Body of pancreas (tissue), 4 donors: Measurements from ENCODE around the gene KTI12. TPM values are rescaled to one million over a fixed set of nuclear protein-coding genes. Genes with fewer than 3 reads are reported as not detected.
"Not testable (repeated sequence)": the region's sequence is repeated elsewhere in the genome, so short reads cannot be mapped to it uniquely, and the experiment has no call there.

ENCODE experiments used
- ATAC-seq: fragments of 150-250 bp; one replicate; pipeline ENCODE4 v1.9.1; 2016
- DNase-seq, 4 donors: peaks; one replicate each; pipeline ENCODE4 v3.0.0-alpha.2; 2019
- H3K27ac ChIP-seq, 4 donors: fragments of 200-600 bp; sonication (generic); 1 replicate in 3 of 4; 2 replicates in 1 of 4; pipeline versions ENCODE4 v1.5.1 to v1.6.1; 2016 to 2019; ENCODE audit warnings: mild to moderate bottlenecking in 1 of 4, mixed read lengths in 1 of 4, moderate library complexity in 1 of 4
- H3K27me3 ChIP-seq, 2 donors: fragments of 200-600 bp; sonication (generic); one replicate each; pipeline ENCODE4 v1.6.0; 2016; ENCODE audit warnings: mild to moderate bottlenecking in 1 of 2
- H3K36me3 ChIP-seq, 2 donors: fragments of 200-600 bp; sonication (generic); replicated peaks in 1 of 2; 2 replicates each; pipeline ENCODE4 v1.5.1; 2016; ENCODE audit warnings: low read depth in 2 of 2; ENCODE audit not compliant: insufficient read depth in 1 of 2
- H3K4me1 ChIP-seq: fragments of 200-600 bp; sonication (generic); one replicate; pipeline ENCODE4 v1.6.0; 2016
- H3K4me3 ChIP-seq, 2 donors: fragments of 200-600 bp; sonication (generic); 1 replicate in 1 of 2; 2 replicates in 1 of 2; pipeline ENCODE4 v1.5.1; 2016 to 2019
- H3K9me3 ChIP-seq, 3 donors: fragments of 200-600 bp; sonication (generic); 1 replicate in 2 of 3; 2 replicates in 1 of 3; pipeline ENCODE4 v1.5.1; 2016
- POLR2A ChIP-seq, 3 donors: fragments of 450-650 bp; IDR thresholded peaks; one replicate each; pipeline ENCODE4 v1.6.1; 2016; ENCODE audit warnings: antibody characterized with exemption in 3 of 3, mild to moderate bottlenecking in 2 of 3
- WGBS, 2 donors: methylation state at CpG; one replicate each; pipeline ENCODE4 v1.1.5; 2017; 5-methylcytosine and 5-hydroxymethylcytosine counted together
- intact Hi-C: fragments of 100-400 bp; cut with DNase I; formaldehyde crosslinking; loops from one replicate; pipeline ENCODE4 v1.15.1; 2023
- total RNA-seq, 2 donors: library from RNA; depleted of rRNA; stranded (reverse); fragments of >200 nt; gene quantifications; one replicate each; pipeline ENCODE4 v1.1.0, GENCODE V29; 2016
- TF ChIP-seq, protein P1 (sequence below), 7 experiments: fragments of 450-650 bp in 4 of 7; fragments of 200-600 bp in 3 of 7; sonication (generic) in 3 of 7; IDR thresholded peaks; one replicate each; pipeline ENCODE4 v1.5.1; 2016 to 2019; ENCODE audit warnings: antibody characterized with exemption in 7 of 7

Gene KTI12
- 1 to 10 TPM; 7.6 to 8.8 TPM for total RNA-seq

DNA sequence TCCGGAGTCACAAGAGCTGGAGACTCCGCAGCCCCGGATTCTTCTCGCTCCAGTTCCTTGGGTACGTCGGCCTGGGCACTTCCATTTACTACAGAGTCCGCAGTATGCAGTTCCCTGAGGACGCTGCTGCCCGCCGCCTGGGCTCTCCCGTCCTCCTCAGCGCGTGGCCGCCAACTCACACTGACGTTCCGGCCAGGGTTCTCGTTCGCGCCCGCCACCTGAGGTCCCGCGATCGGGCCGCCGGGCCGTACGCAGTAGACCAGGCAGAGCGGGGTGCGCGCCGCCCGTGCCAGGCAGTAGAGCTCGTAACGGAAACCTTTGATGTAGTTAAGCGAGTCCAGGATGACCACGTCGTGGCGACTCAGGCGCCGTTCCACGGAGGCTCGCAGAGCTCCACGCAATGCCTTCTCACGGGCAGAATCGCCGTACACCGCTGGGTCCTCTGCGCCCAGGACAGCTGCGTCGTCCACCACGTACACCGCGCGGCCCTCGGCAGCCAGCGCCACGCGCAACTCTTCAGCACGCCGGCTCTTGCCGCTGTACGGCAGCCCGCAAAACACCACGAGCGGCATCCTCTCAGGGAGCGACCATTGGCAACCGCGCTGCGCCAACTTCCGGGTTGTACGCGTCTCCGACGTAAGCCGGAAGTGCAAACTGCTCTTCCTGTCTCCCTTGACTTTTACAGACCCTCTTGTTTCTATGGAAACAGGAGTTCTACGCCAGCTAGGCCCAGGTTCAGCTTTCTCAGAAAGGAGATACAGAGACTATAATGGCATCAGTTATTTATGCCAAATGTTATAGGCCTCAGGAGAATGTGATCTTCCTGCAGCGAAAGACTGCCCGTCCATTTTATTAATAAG lies at the start of gene KTI12:
Gene KTI12, minus strand, starts transcription at position 621 of the 860 bp plus-strand sequence. Its CDS starts 49 bp downstream, at position 572.
- H3K36me3 ChIP-seq, result no peaks in the 10 kb centered on the region
- peaks cover 63% of the 10 kb centered on the region for H3K4me1 ChIP-seq
- H3K9me3 ChIP-seq, result no peaks in the 10 kb centered on the region
- intact Hi-C loops, result no loop called here
- ATAC-seq, result peak; percentile 85
- peak; percentile 81 to 87 (median 84) for DNase-seq
- TF ChIP-seq, protein P1, sequence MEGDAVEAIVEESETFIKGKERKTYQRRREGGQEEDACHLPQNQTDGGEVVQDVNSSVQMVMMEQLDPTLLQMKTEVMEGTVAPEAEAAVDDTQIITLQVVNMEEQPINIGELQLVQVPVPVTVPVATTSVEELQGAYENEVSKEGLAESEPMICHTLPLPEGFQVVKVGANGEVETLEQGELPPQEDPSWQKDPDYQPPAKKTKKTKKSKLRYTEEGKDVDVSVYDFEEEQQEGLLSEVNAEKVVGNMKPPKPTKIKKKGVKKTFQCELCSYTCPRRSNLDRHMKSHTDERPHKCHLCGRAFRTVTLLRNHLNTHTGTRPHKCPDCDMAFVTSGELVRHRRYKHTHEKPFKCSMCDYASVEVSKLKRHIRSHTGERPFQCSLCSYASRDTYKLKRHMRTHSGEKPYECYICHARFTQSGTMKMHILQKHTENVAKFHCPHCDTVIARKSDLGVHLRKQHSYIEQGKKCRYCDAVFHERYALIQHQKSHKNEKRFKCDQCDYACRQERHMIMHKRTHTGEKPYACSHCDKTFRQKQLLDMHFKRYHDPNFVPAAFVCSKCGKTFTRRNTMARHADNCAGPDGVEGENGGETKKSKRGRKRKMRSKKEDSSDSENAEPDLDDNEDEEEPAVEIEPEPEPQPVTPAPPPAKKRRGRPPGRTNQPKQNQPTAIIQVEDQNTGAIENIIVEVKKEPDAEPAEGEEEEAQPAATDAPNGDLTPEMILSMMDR (IDR thresholded peaks at IDR 0.05), result no peak
- peak; percentile 39 to 82 (median 75) for TF ChIP-seq POLR2A (IDR thresholded peaks at IDR 0.05)
- 2 to 10% methylated on average over 19 to 69 of the region's 78 CpGs for WGBS, 2 donors
- no peaks in the 10 kb centered on the region for H3K27me3 ChIP-seq
- peak within 1 kb of the TSS; percentile 73 to 94 (median 88) for H3K27ac ChIP-seq
- H3K4me3 ChIP-seq, result peak within 1 kb of the TSS; percentile 41 to 81

DNA sequence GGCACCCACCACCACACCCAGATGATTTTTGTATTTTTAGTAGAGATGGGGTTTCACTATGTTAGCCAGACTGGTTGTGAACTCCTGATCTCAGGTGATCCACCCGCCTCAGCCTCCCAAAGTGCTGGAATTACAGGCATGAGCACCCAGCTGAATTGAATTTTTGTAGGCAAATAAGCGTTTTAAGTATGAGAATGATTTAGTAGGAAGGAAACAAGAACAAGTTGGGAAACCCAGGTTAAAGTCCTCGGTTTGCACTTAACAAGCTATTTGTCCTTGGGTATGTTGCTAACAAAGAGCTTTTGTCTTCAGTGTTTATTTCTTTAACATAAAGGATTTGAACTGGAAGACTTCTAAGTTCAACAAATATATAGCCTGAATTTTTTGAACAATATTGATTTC lies 46.4 kb upstream of the KTI12 start:
- Histone ChIP-seq H3K9me3 (no peaks in the 10 kb centered on the region), H3K36me3 (no peaks in the 10 kb centered on the region), H3K4me3 (no peak overlapping the region), H3K27ac (peak overlapping the region in 2 of 4 donors; percentile 12 to 55), H3K4me1 (peaks cover 5% of the 10 kb centered on the region), H3K27me3 (no peaks in the 10 kb centered on the region)
- TF ChIP-seq, protein P1 (IDR thresholded peaks at IDR 0.05), result no peak
- no peak for TF ChIP-seq POLR2A (IDR thresholded peaks at IDR 0.05)
- no peak for DNase-seq
- 40 to 55% methylated on average over 3 of the region's 3 CpGs for WGBS, 2 donors
- intact Hi-C loops, result no loop called here
- peak; percentile 40 for ATAC-seq

DNA sequence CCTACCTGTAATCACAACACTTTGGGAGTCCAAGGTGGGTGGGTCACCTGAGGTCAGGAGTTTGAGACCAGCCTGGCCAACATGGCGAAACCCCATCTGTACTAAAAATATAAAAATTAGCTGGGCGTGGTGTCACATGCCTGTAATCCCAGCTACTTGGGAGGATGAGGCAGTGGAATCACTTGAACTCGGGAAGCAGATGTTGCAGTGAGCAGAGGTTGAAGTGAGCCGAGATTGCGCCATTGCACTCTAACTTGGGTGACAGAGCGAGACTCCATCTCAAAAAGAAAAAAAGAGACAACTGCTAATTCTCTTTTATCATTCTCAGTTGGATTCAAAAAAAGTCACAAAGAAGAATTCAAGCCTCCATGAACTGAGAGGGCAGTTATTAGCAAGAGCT lies 43.7 kb upstream of the KTI12 start:
- H3K4me1 ChIP-seq, H3K9me3 ChIP-seq, H3K36me3 ChIP-seq, DNase-seq, H3K27ac ChIP-seq, H3K4me3 ChIP-seq, intact Hi-C loops, ATAC-seq, H3K27me3 ChIP-seq: not testable (repeated sequence)
- 91 to 94% methylated on average over 6 of the region's 6 CpGs for WGBS, 2 donors

DNA sequence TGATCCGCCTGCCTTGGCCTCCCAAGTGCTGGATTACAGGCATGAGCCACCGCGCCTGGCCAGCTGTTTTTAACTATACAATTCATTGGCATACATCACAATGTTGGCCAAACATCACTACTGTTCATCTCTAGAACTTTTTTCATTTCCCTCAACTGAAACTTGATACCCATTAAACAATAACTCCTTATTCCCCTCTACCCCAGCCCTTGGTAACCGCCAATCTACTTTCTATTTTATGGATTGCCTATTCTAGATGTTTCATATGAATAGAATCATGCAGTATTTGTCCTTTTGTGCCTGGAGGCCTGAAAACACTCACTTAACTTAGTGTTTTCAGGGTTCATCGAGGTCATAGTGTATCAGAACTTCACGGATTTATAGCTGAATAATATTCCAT lies 38.7 kb upstream of the KTI12 start:
- Histone ChIP-seq H3K9me3 (no peaks in the 10 kb centered on the region), H3K27me3 (no peaks in the 10 kb centered on the region), H3K4me3 (no peak overlapping the region), H3K4me1 (peaks cover 12% of the 10 kb centered on the region), H3K36me3 (no peaks in the 10 kb centered on the region), H3K27ac (no peak overlapping the region)
- ATAC-seq, result no peak
- no peak for DNase-seq
- intact Hi-C loops, result no loop called here
- WGBS, 2 donors, result 80 to 97% methylated on average over 5 to 6 of the region's 6 CpGs
- TF ChIP-seq, protein P1 (IDR thresholded peaks at IDR 0.05), result no peak
- no peak for TF ChIP-seq POLR2A (IDR thresholded peaks at IDR 0.05)

DNA sequence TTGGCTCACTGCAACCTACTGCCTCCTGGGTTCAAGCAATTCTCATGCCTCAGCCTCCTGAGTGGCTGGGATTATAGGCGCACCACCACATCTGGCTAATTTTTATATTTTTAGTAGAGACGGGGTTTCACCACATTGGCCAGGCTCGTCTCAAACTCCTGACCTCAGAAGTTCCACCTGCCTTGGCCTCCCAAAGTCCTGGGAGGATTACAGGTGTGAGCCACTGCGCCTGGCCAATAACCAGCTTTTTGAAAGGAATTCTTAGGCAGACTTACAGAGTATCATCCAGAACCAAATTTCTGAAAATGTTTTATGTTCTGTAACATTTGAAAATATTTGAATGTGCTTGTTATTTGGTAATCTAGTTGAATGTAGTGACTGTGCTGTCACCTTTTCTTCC lies 37.1 kb upstream of the KTI12 start:
- Histone ChIP-seq H3K9me3 (no peaks in the 10 kb centered on the region), H3K27ac (peak overlapping the region in 1 of 4 donors; percentile 43), H3K27me3 (no peaks in the 10 kb centered on the region), H3K4me1 (peaks cover 12% of the 10 kb centered on the region), H3K36me3 (peaks cover 0 to 4% of the 10 kb centered on the region in 2 donors), H3K4me3 (no peak overlapping the region)
- intact Hi-C loops, result no loop called here
- ATAC-seq, result no peak
- 49 to 56% methylated on average over 4 of the region's 4 CpGs for whole genome bisulfite sequencing, 2 donors
- no peak for TF ChIP-seq POLR2A (IDR thresholded peaks at IDR 0.05)
- TF ChIP-seq, protein P1 (IDR thresholded peaks at IDR 0.05), result no peak
- DNase-seq, result peak in 3 of 4 donors; percentile 16 to 49 (median 16)
